PFSK-1 (cell line): ENCODE measurements around the gene SAMSN1.

ENCODE experiments used
- FOXP2 ChIP-seq: optimal IDR thresholded peaks from 2 replicates; pipeline ENCODE3; 2011; ENCODE audit warnings: borderline replicate concordance, control low read depth, inconsistent platforms; ENCODE audit not compliant: insufficient read depth; ENCODE audit errors: extremely low read length, extremely low read depth
- POLR2AphosphoS5 ChIP-seq: IDR thresholded peaks from 2 replicates; pipeline ENCODE4 v1.6.1; 2012; ENCODE audit warnings: low read depth, mild to moderate bottlenecking, control low read depth, low read length, moderate library complexity
- SIN3A ChIP-seq: IDR thresholded peaks from 2 replicates; pipeline ENCODE4 v1.6.1; 2012; ENCODE audit warnings: mild to moderate bottlenecking, low read length, moderate library complexity, borderline replicate concordance; ENCODE audit not compliant: insufficient read depth
- TAF1 ChIP-seq: IDR thresholded peaks from 2 replicates; pipeline ENCODE4 v1.6.1; 2012; ENCODE audit warnings: low read length, control low read depth, borderline replicate concordance; ENCODE audit not compliant: insufficient read depth
- TF ChIP-seq, protein P1 (sequence below), 2 experiments: IDR thresholded peaks; 2 replicates each; pipeline versions ENCODE4 v1.6.1 to v1.8.0; 2011 to 2012; ENCODE audit warnings: low read depth in 2 of 2, low read length in 2 of 2, control low read depth in 1 of 2, inconsistent platforms in 1 of 2, mild to moderate bottlenecking in 1 of 2, moderate library complexity in 1 of 2; ENCODE audit not compliant: insufficient read depth in 1 of 2

Gene SAMSN1

DNA sequence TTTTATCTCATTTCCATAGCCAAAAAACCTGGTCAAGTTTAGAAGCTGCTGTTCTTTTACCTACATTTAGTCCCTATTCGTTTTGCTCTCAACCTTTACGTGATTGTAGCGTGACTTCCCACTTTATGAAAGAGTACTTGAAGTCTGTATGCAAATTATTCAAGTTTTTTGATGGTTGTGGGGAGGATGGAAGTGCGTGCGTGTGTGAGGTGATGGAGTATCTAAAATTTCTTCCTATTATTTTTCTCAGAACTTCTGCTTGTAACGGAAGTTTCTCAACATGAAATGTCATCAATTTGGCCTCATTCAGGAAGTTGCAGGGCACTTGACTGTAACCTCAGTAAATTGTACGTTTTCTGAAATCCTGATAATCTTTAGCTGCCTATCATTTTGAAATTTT, 64.0 kb downstream of the SAMSN1 start:
- TF ChIP-seq, protein P1, sequence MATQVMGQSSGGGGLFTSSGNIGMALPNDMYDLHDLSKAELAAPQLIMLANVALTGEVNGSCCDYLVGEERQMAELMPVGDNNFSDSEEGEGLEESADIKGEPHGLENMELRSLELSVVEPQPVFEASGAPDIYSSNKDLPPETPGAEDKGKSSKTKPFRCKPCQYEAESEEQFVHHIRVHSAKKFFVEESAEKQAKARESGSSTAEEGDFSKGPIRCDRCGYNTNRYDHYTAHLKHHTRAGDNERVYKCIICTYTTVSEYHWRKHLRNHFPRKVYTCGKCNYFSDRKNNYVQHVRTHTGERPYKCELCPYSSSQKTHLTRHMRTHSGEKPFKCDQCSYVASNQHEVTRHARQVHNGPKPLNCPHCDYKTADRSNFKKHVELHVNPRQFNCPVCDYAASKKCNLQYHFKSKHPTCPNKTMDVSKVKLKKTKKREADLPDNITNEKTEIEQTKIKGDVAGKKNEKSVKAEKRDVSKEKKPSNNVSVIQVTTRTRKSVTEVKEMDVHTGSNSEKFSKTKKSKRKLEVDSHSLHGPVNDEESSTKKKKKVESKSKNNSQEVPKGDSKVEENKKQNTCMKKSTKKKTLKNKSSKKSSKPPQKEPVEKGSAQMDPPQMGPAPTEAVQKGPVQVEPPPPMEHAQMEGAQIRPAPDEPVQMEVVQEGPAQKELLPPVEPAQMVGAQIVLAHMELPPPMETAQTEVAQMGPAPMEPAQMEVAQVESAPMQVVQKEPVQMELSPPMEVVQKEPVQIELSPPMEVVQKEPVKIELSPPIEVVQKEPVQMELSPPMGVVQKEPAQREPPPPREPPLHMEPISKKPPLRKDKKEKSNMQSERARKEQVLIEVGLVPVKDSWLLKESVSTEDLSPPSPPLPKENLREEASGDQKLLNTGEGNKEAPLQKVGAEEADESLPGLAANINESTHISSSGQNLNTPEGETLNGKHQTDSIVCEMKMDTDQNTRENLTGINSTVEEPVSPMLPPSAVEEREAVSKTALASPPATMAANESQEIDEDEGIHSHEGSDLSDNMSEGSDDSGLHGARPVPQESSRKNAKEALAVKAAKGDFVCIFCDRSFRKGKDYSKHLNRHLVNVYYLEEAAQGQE (IDR thresholded peaks at IDR 0.05; ENCODE audit: insufficient read depth in 1 of 2, low read depth in 2 of 2, low read length in 2 of 2): no peak
- no peak for TF ChIP-seq POLR2AphosphoS5
- TF ChIP-seq TAF1: no peak
- TF ChIP-seq FOXP2: no peak
- TF ChIP-seq SIN3A: no peak

DNA sequence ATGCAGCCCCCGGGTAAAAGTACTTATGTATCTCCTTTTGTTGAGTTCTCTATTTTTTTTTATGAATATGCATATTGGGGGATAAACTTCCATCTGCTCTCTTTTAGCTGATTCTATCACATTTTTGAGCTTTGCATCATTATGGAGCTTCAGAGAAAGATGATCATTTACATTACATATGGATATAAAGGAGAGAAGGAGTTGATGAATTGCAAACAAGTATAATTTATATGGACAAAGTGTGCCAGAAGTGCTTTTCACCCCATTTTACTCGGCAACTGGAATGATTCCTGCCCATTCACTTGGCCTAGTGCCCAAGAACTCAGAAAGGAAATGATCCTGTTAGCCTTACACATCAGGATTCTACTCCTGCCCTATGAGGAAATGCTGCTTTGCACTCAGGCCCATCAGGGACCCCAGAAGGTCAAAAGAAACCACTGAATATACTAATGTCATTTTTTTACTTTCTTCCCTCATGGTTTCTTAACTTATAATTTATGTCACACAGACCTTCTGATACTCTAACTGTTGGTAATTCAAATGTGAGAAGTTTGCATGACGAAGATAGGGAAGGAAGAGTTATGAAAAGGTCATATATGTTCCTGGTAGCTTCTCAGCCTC, 65.6 kb downstream of the SAMSN1 start:
- no peak for TF ChIP-seq TAF1

DNA sequence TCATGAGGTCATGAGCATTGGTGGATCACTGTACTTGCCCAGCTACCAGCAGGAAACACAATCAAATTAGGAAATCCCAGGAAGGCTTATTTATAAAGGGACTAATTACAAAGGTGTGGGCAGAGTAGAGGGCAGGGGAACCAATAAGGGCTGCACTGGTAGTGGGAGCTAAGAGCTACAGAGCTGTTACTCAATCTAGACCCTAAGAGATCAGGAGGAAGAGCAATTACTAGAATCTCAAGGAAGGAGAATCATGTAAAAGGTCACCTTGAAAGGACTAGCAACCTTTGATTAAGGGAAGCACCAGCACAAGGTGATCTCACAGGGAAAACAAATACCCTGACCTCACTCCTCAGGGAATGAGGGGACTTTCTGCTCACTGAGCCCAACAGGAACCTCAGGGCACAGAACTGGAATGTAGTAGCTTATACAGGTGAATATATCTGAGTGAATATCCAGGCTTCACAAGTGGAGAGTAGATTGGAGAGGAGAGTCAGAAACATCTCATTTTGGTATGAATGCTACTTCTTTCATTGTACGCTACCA, 66.8 kb downstream of the SAMSN1 start:
- TF ChIP-seq POLR2AphosphoS5 (no peak), FOXP2 (no peak), TAF1 (no peak), SIN3A (no peak)
- TF ChIP-seq, protein P1 (IDR thresholded peaks at IDR 0.05; ENCODE audit: insufficient read depth in 1 of 2, low read depth in 2 of 2, low read length in 2 of 2): no peak

DNA sequence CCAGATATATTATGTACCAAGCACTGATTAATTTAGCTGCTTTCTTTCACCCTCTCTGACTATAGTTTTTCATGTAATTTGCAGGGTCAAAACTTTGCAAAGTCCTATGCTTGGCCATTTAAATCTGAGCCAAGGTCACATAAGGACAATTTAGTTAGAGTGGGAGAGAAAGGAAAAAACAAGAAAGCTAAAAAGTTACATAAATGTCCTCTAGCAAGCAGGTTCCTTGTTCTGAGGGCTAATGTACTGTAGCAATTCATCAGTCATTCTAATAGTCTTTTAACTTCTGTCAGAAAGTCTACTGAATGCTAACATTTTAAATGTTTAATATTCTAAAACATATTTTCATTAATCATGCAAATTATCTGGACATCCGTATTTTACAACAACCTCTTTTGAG, 68.3 kb downstream of the SAMSN1 start:
- TF ChIP-seq TAF1 (no peak), FOXP2 (no peak), SIN3A (no peak), POLR2AphosphoS5 (no peak)
- TF ChIP-seq, protein P1 (IDR thresholded peaks at IDR 0.05; ENCODE audit: insufficient read depth in 1 of 2, low read depth in 2 of 2, low read length in 2 of 2): no peak

DNA sequence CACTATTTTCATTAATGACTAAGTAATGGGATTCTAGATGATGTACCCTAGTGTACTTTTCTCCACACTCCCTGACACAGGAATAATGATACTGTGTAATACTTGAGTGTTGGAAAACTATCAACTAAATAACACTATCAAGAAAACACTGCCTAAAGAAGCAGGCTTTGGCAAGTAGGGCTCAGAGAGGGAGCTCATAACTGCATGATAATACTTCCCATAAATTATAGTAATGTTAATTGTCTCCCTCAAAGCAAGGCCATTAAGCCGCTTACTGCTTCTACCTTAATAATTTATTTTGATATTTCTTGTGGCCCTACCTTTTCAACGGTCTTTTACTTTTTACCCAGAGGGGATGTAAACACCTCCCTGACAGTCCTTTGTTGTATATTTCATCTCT, 69.0 kb downstream of the SAMSN1 start:
- TF ChIP-seq, protein P1 (IDR thresholded peaks at IDR 0.05; ENCODE audit: insufficient read depth in 1 of 2, low read depth in 2 of 2, low read length in 2 of 2): no peak
- TF ChIP-seq SIN3A (no peak), POLR2AphosphoS5 (no peak), FOXP2 (no peak), TAF1 (no peak)
